NOMO-1 (cell line): ENCODE data around the gene PKMYT1.

Experiments used
- DNase-seq, 2 experiments: peaks; one replicate each; lab custom pipeline; 2025; ENCODE audit not compliant: unreplicated experiment in 2 of 2; lab: John Stamatoyannopoulos, UW

PKMYT1 gene

DNA sequence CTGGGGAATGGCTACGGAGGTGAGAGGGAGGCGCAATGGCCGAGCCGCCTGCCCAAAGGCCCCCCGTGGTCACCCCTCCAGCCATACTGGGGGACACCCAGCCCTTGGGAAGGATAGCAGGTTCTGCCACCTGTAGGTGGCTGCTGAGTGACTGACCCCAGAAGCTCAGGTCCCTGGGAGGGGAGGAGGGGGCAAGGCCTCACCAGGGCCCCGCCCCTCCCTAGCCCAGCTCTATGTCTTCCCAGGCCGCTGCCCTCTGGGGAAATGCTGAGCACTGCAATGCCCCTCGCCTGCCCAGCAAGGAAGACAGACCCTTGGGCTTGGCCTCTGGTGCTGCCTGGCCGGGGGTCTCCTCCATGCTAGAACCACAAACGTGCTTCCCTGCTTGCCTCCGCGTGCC, 21.1 kb upstream of the PKMYT1 start:
- DNase-seq = no peak

DNA sequence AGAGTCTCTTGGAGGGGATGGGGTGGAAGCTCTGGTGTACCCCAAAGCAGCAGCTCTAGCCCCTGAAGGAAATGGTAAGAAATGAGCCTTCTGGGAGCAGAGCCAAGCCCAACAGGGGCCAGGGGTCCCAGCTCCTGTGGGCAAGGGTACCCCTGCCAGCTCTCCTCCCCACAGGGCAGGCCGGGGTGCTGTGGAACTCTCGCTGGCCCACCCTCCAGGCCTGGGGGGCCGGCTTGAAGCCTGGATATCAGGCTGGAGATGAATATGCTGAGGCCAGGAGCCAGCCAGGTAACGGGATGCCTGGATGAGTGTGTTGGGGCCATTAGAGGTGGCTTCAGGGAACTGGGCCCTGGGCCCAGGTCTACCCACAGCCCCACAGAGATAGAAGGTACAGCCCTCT, 20.3 kb upstream of the PKMYT1 start:
- no peak for DNase-seq

DNA sequence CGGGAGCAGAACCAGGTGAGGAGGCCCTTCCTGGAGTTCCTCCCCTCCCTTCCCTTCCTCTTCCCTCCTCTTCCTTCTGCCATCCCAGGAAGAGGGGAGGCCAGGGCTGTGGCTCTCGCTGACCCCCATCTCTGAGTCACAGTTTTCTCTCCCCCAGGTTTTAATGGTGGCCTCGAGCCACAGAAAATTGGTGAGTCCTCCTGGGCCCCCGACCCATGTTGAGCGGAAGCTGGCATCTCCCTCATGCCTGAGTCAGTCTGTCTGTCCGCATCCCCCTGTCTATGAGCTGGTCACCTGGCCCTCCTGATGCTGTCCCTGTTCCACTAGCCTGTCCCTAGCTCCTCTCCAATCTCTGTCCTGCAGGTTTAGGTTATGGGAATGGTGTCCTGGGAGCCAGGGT, 19.7 kb upstream of the PKMYT1 start:
- no peak for DNase-seq

DNA sequence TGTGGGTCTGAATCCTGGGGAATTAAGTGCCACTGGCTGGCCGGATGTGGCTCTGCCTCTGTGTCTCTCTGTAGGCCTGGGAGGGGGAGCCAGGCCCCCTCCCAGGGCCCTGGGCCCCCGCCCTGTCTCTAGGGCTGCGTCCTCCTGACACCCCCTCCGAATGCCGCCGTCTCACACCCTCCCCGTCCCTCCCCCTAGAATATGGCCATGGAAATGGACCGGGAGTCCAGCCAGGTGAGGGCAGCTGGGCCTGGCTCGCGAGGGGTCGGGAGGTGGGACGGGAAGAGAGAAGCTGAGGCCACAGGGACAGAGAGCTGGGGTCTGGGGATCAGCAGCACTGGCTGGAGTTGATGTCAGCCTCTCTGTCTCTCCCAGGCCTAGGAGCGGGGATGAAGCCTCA, 16.1 kb upstream of the PKMYT1 start:
- DNase-seq = no peak

DNA sequence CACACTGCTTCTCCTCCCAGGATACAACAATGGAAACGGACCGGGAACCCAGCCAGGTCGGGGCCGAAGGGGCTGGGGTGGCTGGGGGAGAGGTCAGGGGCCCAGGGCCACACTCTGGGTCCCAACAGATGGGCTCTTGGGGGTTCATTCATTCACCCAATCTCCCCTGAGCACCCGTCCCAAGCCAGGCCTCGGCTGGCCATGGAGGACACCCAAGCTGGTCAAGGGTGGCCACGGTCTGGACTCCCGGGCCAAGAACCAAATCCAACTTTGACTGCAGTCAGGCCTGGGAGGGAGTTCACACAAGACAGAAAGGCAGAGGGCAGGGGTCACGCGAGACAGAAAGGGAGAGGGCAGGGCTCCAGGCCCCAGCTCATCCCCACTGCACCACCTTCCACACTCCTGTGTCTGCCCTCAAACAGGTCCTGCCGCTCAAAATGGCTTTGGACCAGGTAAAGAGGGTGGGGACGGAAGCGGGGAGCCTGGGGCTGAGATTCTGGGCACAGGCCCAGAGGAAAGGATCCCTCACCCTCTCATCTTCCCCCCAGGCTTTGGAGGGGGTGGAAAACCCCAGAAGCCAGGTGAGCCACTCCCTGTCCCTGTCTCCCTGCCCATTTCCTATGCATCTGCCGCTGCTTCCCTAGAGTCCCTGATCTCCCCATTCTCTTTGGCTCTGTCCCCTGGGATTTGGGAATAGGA, 12.3 kb upstream of the PKMYT1 start:
- DNase-seq = no peak

DNA sequence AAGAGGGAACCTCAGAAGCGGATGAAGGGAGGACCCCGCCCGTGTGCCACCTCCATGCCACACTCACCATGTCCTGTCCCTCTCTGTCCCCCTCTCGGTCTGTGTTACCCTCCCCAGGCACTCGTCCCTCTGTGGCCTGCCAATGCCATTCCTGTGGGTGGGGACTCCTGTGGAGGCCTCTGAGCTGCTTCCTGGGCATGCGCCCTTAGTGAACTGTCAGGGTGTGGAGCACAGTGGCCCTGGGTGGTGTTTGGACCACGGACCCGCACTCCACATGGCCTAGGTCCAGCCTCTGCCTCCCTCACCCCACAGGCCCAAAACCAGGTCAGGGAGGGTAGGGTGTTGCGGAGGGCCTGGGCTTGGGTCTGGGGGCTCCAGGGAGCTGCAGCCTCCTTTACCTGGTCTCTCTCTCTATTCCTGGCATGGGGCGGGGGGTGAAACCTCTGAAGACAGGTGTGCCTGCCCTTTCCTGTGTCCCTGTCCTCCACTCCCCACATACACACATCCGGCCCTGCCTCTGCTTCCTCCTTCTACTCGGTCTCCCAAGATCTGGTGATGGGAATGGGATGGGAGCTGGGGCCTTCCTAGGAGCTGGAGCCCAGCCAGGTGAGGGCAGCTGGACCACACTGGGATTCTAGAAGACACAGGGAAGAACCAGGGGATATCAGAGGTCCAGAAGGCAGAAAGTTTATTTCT, 11.5 kb upstream of the PKMYT1 start:
- DNase-seq = no peak

DNA sequence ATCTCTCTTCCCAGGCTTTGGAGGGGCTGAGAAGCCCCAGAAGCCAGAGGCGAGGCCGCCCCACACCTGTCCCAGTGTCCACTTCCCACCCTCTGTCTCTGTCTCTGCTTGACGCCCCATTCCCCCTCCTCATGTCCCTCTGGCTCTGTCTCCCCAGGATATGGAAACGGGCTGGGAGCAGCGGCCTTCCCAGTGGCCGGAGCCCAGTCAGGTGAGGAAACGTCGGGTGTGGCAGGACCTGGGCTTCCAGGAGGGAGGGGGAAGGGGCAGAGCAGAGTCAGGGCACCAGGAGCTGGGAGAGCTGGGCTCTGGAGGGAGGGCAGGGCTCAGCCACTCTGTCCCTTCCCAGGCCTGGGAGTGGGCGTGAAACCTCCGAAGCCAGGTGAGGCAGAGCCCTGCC, 10.6 kb upstream of the PKMYT1 start:
- no peak for DNase-seq

DNA sequence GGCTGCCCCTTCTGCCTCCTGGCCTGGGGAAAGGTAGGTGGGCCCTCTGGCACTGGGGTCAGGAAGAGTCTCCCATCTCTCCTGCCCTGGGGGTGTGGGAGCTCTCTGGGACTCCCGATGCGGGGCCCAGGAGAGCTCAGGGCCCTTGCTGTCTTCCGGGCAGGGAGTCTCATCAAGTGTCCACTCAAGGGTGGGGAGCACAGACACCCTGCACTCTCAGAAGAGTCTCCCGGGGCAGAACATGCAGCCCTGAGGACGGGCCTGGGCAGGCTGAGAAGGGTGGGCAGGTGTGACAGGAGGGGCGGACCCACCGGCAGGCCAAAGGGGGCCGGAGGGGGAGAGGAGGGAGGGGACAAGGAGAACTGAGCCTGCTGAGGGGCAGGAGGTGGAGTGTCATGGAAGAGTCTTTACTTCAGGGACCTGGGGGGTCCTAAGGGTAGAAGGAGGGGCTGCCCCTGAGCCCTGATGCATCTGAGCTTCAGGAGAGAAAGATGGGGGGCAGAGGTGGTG, 8.4 kb upstream of the PKMYT1 start:
- DNase-seq = no peak

DNA sequence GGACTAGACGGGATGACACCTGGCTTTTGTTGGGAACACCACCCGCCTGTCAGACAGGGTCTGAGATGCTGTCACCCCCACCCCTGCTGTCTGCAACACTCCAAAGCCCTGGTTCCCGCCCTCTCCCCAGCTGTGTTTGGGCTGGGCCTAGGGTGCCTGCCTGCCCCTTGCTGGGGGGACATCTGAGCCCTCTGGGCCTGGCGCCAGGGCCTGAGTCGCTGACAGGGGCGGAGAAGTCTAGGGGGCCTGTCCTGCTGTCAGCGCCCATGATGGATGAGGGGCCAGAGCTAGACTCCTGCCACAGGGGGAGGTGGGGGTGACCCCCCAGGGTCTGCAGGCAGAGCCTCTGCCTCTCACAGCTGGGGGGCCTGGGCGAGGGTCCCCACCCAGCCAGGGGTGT, 7.6 kb upstream of the PKMYT1 start:
- no peak for DNase-seq

DNA sequence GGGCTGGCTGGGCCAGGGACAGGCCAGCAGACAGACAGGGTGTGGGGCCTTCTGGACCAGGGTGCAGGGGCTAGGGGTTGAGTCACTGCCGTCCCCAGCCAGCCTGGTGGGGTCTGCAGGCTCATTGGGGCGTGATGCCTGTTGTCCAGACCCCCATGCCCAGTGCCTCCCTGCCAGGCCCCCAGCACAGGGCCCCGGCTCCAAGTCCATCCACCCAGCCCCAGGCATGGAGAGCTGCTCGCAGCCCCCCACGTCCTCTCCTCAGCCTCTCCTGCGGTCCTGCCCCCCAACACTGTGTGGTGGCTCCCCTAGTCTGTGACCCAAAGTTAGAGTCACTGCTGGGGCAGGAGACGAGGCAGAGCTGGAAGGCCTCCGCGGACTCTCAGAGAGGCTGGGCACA, 7.0 kb upstream of the PKMYT1 start:
- no peak for DNase-seq

DNA sequence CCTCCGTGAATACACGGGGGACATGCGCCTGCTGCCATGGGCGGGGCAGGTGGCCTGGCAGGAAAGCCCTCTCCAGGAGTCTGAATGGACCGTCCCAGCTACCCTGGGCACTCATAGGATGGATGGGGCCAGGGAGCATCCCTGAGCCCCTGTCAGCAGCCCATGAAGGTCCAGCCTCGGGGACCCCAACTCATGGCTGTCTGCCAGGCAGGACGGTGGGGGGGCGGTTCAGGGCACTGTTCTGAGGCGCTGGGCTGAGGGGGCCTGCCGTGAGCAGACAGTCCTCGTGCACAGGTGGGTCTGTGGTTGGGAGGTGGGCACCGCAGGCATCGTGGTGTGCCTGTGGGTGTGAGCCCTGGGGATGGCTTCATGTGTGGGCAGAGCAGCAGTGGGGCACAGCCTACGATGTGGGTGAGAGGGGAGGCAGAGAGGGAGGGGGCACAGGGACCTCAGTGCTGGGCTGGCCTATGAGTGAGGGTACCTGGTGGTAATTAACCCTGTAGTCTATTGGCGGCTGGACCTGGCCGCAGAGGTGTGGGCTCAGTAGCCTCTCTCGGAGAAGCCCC, 6.5 kb upstream of the PKMYT1 start:
- no peak for DNase-seq

DNA sequence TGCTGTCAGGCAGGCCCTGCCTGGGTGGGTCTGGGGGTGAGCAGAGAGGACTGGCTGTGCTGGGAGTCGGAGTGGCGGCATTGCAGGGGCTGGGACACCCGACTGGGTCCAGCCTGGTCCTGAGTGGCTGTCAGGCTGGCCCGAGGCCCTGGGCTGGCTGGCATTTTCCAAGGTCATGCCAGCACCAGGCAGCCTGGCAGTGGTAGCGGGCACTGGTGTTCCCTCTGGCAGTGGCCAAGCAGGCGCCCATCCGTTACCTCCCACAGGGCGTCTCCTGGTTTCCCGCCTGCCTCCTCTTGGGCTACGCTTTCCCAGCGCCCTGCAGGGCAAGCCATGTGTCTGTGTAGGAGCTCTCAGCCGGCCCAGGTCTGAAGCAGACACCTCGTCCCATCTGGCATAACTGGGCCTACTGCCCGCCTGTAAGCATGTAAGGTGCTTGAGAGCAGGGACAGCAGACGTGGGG, 5.7 kb upstream of the PKMYT1 start:
- no peak for DNase-seq

DNA sequence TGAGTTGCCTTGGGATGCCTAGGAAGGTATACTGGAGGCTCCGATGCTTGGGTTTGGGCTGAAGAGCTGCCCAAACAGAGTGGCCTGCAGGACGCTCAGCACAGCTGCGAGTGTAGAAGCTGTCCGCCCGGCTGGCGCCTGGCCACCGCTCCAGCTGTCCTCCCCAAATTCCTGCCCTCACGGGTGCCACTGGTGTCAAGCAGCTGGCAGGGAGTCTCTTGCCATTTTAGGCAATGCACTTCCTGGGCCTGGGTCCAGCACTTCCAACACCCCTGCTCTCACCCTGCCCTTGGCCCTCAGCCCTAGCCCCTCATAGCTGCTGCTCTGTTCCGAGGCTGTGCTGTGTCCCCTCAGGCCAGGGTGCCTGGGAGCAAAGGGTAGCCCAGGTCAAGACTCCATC, 5.2 kb upstream of the PKMYT1 start:
- DNase-seq = no peak

DNA sequence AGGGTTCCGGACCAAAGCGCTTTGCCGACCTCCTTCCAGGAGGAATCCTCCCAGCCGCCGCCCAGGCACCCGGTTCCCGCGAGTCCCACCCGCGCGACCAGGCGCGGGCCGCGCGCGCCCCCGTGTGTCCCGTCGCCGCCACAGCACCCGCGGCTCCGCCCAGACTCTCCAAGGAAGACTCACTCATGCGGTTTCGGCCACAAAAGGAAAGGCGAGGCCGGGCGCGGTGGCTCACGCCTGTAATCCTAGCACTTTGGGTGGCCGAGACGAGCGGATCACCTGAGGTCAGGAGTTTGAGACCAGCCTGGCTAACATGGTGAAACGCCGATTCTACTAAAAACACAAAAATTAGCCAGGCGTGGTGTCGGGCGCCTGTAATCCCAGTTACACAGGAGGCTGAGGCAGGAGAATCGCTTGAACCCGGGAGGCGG, 3.5 kb upstream of the PKMYT1 start:
- peak; percentile 72 to 81 for DNase-seq

DNA sequence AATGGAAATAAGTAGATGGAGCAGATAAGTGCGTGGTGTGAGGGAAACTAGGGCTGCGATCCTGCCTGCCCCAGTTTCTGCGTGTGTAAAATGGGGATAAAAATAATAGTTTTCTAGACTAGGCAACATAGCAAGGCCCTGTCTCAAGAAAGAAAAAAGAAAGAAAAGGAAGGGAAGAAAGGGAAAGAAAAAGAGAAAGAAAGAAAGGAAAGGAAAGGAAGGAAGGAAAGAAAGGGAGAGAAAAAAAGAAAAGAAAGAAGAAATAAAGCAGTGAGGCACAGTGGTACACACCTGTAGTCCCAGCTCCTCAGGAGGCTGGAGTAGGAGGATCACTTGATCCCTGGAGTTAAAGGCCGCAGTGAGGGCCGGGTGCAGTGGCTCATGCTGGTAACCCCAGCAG, 2.2 kb upstream of the PKMYT1 start:
- DNase-seq = no peak

DNA sequence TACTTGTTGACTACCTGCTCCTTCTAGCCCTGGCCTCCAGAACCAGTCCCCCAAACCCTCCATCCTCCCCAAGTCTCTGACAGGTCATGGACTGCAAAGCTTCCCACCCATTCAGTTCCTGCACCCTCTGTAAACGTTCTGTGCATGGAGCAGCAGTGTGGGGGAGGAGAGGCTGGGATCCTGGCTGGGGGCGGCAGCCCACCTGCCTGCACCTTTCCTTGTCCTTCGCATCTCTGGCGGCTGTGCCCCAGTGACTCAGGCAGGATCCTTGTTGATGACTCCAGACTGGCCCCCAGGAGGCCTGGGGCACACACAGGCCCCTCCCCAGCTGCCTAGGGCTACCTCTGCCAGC, 1.6 kb upstream of the PKMYT1 start:
- no peak for DNase-seq

DNA sequence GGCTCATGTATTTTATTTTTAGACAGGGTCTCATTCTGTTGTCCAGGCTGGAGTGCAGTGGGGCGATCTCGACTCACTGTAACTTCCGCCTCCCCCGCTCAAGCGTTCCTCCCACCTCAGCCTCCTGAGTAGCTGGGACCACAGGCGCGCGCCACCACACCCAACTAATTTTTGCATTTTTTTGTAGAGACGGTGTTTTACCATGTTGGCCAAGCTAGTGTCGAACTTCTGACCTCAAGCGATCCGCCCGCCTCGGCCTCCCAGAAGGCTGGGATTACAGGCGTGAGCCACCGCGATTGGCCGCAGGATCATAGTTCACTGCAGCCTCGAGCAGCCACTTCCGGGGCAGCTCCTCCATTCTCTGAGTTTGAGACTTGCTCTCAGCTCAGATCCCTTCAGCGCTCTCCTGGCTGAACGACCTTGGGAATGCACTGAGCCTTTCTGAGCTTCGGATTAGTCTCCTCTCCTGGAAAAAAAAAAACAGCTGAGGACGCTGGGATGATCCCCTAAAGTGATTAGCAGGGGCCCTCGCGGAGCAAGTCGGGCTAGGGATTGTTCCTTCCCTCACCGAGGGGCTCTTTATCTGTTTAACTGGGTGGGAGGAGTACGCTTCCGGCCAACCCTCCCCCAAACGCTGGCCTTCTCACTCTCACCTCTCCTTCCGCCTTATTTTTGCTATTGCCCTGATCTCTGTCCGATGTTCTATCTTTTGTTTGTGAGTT, 1.1 kb upstream of the PKMYT1 start:
- DNase-seq = no peak

DNA sequence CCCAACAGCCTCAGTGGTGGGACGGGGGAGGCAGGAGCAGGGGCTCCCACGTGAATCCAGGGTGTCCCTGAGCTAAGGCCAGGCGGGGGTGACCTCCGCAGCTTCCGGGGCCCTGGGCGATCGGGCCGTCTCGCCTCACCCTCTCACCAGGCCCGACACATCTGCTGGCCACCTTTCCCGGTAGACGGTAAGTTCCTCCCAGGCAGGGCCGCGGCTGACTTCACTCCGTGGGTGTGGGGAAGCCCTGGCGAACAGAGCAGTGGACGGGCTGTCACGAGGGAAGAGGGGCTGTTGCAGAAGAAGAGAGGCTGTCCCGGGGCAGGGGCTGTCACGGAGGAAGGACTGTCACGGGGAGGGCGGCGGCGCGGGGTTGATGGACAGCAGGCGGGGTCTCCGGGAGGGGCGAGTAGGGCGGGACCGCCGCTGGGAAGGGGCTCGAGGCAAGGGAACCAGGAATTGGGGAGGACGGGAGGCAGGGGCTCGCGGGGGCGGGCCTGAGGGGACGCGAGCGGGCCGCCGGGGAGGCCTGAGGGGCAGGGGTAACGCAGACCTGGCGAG, 498 bp downstream of the PKMYT1 start:
- DNase-seq = peak; percentile 12 to 22

DNA sequence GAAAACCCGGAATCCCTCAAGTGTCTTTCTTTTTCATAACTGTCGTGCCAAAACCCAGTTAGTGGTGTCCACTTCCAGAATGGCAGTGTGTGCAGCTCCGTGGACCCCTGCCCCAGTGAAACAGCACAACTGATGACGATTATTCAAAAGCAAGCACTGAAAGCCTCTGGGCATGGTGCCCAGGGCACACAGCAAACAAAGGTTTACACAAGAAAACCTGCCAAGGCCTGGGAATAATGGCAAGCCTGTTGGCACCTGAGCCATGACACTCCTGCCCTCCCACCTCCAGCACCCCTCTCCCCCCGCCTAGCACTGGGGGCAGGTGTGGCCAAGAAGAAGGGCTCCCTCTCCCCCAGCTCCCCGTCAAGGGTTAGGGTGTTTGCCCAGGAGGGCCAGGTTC, 2.8 kb downstream of the PKMYT1 start:
- no peak for DNase-seq

DNA sequence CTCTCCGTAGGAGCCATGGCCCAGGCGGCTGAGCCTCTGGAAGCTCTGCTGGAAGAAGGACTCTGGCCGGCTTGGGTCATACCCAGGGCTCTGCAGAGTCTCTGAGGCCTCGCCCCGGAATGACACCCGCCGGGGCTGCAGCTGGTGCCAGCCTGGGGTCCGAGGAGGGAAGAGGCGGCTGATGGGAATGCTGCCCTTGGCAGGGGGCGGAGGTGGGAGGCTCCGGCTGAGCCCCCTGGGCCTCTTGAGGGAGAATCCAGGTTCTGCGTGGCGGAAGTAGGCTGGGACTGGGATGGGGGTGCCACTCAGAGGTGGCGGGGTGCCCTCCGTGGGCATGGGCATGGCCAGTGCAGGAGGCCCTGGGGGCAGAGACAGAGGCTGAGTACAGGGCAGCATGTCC, 3.6 kb downstream of the PKMYT1 start:
- no peak for DNase-seq

DNA sequence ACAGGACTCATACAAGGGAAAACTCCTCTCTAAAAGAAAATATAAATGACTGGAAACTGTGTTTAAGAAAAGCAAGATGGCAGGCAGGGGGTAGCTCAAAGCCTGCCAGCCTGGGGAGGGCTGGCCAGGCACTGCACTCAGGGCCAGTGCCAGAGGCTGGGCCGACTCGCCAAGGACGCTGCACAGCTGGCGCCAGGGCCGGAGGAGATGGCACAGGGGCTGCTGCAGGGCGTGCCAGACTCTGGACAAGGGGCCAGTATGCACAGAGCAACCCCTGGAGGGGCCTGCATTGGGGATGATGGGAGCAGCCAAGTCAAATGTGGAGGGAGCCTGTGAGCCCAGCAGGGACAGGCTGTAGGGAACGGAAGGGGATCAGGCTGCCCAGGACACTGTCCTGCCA, 4.0 kb downstream of the PKMYT1 start:
- no peak for DNase-seq
